RWPE2 (cell line): ENCODE results near the gene DPH2.

Experiments
- ATAC-seq: fragments of 200-7000 bp; cut with Tn5 transposase; 3 replicates; pipeline ENCODE4 v1.9.1; 2021; ENCODE audit warnings: low read depth
- DNase-seq: peaks from one replicate; pipeline ENCODE4 v3.0.0-alpha.2; 2020; ENCODE audit warnings: low spot score
- H3K27ac ChIP-seq: fragments of 450-650 bp; 2 replicates; pipeline ENCODE4 v1.5.1; 2017; ENCODE audit warnings: mild to moderate bottlenecking; ENCODE audit not compliant: poor library complexity, severe bottlenecking
- H3K27me3 ChIP-seq: fragments of 250-450 bp; sonication (Bioruptor Pico); 2 replicates; pipeline ENCODE4 v1.5.1; 2021; ENCODE audit warnings: mild to moderate bottlenecking, moderate library complexity; ENCODE audit not compliant: insufficient read depth, poor library complexity, severe bottlenecking
- H3K36me3 ChIP-seq: fragments of 250-450 bp; sonication (Bioruptor Pico); 2 replicates; pipeline ENCODE4 v1.5.1; 2020; ENCODE audit warnings: low read depth, mild to moderate bottlenecking, moderate library complexity
- H3K4me1 ChIP-seq: fragments of 250-450 bp; sonication (Bioruptor Pico); 2 replicates; pipeline ENCODE4 v1.5.1; 2021; ENCODE audit warnings: mild to moderate bottlenecking, moderate library complexity; ENCODE audit not compliant: insufficient read depth, poor library complexity, severe bottlenecking
- H3K4me3 ChIP-seq: fragments of 250-450 bp; sonication (Bioruptor Pico); 2 replicates; pipeline ENCODE4 v1.5.1; 2021; ENCODE audit warnings: mild to moderate bottlenecking, moderate library complexity; ENCODE audit not compliant: severe bottlenecking
- H3K9me3 ChIP-seq: fragments of 250-450 bp; sonication (Bioruptor Pico); 2 replicates; pipeline ENCODE4 v1.5.1; 2021; ENCODE audit warnings: mild to moderate bottlenecking, moderate library complexity; ENCODE audit not compliant: severe bottlenecking
- TF ChIP-seq, protein P1 (sequence below): fragments of 450-650 bp; IDR thresholded peaks from one replicate; pipeline ENCODE4 v1.5.1; 2017; ENCODE audit warnings: mild to moderate bottlenecking, moderate library complexity; ENCODE audit not compliant: poor library complexity, severe bottlenecking

Gene DPH2

DNA sequence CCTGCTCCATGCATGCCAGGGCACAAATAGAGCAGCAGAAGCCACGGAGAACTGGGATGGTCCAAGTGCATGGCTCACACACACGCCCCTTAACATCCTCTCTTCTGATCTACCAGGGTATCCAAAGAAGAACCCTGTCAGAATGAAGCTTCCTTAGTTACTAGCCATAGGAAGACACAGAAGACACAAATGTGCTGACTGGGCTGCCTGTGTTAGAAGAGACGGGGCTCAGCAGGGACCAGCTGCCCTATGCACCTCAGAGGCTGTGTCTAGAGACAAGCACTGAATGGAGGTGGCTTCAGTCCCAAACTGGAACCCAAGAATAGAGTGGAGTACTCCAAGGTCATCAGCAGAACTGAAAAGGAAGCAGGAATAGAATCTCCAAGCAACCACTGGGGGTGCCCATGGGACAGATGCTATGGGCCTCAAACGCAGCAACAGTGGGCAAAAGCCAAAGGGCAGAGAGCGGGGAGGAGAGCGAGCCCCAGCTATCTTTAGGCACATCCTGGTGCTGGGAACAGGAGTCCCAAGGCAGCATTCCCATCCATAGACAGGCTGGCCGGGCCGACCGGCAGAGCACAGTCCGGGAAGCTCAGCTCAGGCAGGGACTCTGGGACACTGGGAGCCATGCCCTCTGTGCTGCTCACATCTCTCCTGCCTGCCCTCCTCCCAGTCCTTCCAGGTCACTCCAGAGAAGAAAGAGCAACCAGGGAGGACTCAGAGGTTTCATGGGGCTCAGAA lies 51.9 kb downstream of the DPH2 start:
- Histone ChIP-seq H3K27me3 (no peaks in the 10 kb centered on the region), H3K4me1 (peaks cover 10% of the 10 kb centered on the region), H3K27ac (no peak overlapping the region), H3K9me3 (no peaks in the 10 kb centered on the region), H3K4me3 (no peak overlapping the region), H3K36me3 (peaks cover 14% of the 10 kb centered on the region)
- DNase-seq (no peak), ATAC-seq (no peak)
- TF ChIP-seq, protein P1, sequence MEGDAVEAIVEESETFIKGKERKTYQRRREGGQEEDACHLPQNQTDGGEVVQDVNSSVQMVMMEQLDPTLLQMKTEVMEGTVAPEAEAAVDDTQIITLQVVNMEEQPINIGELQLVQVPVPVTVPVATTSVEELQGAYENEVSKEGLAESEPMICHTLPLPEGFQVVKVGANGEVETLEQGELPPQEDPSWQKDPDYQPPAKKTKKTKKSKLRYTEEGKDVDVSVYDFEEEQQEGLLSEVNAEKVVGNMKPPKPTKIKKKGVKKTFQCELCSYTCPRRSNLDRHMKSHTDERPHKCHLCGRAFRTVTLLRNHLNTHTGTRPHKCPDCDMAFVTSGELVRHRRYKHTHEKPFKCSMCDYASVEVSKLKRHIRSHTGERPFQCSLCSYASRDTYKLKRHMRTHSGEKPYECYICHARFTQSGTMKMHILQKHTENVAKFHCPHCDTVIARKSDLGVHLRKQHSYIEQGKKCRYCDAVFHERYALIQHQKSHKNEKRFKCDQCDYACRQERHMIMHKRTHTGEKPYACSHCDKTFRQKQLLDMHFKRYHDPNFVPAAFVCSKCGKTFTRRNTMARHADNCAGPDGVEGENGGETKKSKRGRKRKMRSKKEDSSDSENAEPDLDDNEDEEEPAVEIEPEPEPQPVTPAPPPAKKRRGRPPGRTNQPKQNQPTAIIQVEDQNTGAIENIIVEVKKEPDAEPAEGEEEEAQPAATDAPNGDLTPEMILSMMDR: no peak
